HEK293 (cell line): ENCODE results near the gene PARP1.

Experiments
- CTCF ChIP-seq: fragments of 450-650 bp; formaldehyde crosslinking; IDR thresholded peaks from 2 replicates; pipeline ENCODE4 v1.5.1; 2016; ENCODE audit warnings: missing biosample characterization, missing genetic modification characterization
- HIC1 ChIP-seq: fragments of 450-650 bp; formaldehyde crosslinking; IDR thresholded peaks from 2 replicates; pipeline ENCODE4 v1.5.1; 2016; ENCODE audit warnings: missing biosample characterization, missing genetic modification characterization
- MEIS1 ChIP-seq: sonication (generic); formaldehyde crosslinking; IDR thresholded peaks from 2 replicates; pipeline ENCODE4 v1.8.1; 2022; ENCODE audit warnings: missing genetic modification reagents, mild to moderate bottlenecking, borderline replicate concordance
- REST ChIP-seq: fragments of 450-650 bp; formaldehyde crosslinking; IDR thresholded peaks from 2 replicates; pipeline ENCODE4 v1.5.1; 2016; ENCODE audit warnings: missing biosample characterization, missing genetic modification characterization
- ZNF24 ChIP-seq: fragments of 450-650 bp; formaldehyde crosslinking; IDR thresholded peaks from 2 replicates; pipeline ENCODE4 v1.5.1; 2016; ENCODE audit warnings: missing biosample characterization, missing genetic modification characterization
- ZNF302 ChIP-seq: fragments of 450-650 bp; formaldehyde crosslinking; IDR thresholded peaks from 2 replicates; pipeline ENCODE4 v1.5.1; 2016; ENCODE audit warnings: missing biosample characterization, missing genetic modification characterization, low read depth
- ZNF621 ChIP-seq: fragments of 450-650 bp; formaldehyde crosslinking; IDR thresholded peaks from 2 replicates; pipeline ENCODE4 v1.5.1; 2017; ENCODE audit warnings: missing biosample characterization, missing genetic modification characterization

- TF ChIP-seq ZNF302 (tag by site-specific recombination) (no peak), HIC1 (tag by site-specific recombination) (no peak), MEIS1 (CRISPR knock-in tag) (no peak), REST (tag by site-specific recombination) (no peak), CTCF (tag by site-specific recombination) (no peak), ZNF621 (tag by site-specific recombination) (no peak), ZNF24 (no peak)
Observed at GRCh38 chr1:226370144-226370923, 37.6 kb downstream of the PARP1 start.
